Medulla oblongata (tissue), 1 donor: ENCODE data around the gene GABARAP.

Source experiments
- DNase-seq: peaks from one replicate; pipeline ENCODE4 v3.0.0-alpha.2; 2015; ENCODE audit errors: extremely low spot score

Gene GABARAP

GRCh38 chr17:7239091-7240027 is 2.9 kb downstream of the GABARAP start, which contains the start of gene PHF23:
TSS of gene PHF23 (minus strand) at chr17:7239457. CDS start at chr17:7239279, 178 bp downstream.
- DNase-seq: peak; percentile 100

GRCh38 chr17:7238420-7239090 is 3.7 kb downstream of the GABARAP start:
- DNase-seq: no peak

- peak; percentile 72 for DNase-seq
Measured at GRCh38 chr17:7237761-7238419, 4.4 kb downstream of the GABARAP start.

DNA sequence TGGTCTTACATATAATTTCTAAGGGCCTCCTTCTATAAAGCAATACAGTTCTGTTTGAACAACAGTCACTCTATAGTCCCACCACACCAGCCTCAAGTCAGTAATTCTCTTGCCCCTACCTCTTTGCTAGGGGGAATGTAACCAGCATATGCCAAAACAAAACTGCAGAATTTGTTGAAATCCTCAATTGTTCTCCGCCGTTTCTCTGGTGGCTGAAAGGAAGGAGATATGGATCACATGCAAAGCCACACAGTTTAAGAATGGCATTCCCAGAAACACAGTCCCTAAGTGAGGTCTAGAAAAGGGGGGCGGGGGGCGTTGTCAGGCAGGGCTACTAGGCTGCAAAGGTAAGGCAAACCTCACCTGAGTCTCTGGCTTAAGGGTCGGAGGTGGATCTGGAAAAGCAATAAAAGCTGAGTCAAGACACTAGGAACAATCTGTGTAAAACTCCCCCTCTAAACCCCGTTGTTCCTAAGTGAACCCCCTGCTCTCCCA is 4.9 kb downstream of the GABARAP start:
- DNase-seq: no peak

GRCh38 chr17:7236808-7237207 is 5.4 kb downstream of the GABARAP start:
- no peak for DNase-seq

DNA sequence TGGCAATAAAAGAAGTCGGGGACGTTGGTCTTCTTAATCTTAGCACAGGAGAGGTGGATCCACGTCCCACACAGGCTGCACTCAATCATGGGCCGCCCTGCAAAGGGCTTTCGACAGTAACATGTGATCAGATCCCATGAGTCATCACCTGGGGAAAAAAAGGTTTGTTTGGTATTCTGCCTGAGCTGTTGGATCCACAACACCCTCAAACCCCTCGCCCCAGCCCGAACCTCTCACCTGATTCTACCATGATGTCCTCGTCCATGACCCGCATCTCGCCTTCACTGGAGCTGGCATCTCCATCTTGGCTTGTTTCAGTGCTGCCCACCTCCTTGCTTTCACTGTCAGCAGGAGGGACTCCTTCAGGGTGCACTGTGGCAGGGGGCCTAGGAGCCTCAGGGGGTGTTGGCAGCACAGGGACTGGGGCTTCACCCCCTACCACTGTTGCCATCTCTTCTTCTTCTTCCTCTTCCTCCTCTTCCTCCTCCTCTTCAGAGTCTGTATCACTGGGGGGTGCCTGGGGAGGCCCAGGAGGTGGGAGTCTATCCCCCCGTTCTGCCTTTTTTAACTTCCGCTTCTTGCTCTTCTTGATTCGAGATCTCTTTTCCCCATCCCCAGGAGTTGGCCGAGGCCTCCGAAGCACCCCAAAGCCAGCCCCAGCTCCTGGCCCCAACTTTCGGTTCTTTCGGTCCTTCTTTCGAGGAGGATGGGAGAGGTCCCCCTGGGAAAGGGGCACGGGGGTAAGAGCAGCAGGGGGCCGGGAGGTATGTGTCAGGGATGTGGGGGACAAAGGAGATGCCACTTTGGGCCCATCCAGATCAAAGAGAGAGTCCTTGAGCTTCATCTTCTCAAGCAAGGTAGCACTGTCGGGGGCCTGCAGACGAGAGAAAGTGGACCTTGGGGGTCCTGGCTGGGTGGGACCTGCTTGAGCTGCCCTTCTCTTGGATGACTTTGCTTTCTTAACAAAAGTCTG is 6.3 kb downstream of the GABARAP start:
- no peak for DNase-seq

GRCh38 chr17:7234083-7234951 is 7.9 kb downstream of the GABARAP start, which contains the start of gene DVL2:
TSS of gene DVL2 (minus strand) at chr17:7234517. CDS start at chr17:7234262, 255 bp downstream.
- DNase-seq: peak; percentile 97

- no peak for DNase-seq
Measured at GRCh38 chr17:7233701-7234082, 8.6 kb downstream of the GABARAP start.

GRCh38 chr17:7232114-7232513 is 10.1 kb downstream of the GABARAP start:
- no peak for DNase-seq

GRCh38 chr17:7229504-7229903 is 12.7 kb downstream of the GABARAP start:
- DNase-seq: no peak

- DNase-seq: no peak
Measured at GRCh38 chr17:7228920-7229319, 13.3 kb downstream of the GABARAP start.

DNA sequence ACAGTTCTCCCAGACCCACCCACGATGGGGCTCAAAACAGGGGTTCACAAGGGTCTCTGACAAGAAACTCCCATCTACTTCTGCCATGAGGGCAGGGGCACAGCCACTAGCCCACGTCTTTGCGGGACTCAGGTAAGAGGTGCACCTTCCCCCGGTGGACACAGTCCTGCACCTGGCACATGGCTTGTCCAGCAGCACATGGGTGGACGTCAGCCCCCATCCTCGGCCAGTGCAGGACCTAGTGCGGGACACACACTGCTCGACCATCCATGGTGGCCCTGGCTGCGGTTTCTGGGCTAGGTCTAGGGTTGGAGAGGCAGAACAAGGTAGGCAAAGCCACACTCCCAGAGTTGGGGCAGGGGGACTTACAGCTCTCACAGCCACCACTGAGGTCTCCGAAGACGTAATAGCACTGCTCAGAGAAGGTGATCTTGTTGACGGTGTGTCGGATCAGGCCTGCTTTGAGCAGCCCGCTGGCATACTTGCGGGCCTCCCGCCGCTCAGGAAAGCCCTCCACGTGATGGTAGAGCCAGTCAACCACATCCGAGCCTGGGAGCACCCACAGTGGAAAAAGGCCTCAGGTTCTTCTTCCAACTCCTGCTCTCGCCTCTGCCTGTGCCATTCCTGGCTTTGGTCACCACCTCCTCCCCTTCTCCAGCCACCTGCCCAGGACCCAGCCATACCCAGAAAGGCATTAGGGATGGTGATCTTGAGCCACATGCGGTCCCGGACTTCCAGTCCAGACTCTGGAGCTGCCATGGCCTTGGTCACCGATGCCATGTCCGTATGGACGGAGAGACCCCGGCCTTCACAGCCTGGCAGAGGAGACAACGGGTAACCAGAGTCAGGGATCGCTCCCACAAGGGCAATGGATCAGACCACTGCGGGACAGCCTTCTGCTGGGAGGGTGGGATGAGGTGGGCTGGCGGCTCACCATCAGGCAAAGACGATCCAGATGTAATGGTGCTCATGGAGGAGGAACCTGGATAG is 15.2 kb downstream of the GABARAP start:
- DNase-seq: no peak

DNA sequence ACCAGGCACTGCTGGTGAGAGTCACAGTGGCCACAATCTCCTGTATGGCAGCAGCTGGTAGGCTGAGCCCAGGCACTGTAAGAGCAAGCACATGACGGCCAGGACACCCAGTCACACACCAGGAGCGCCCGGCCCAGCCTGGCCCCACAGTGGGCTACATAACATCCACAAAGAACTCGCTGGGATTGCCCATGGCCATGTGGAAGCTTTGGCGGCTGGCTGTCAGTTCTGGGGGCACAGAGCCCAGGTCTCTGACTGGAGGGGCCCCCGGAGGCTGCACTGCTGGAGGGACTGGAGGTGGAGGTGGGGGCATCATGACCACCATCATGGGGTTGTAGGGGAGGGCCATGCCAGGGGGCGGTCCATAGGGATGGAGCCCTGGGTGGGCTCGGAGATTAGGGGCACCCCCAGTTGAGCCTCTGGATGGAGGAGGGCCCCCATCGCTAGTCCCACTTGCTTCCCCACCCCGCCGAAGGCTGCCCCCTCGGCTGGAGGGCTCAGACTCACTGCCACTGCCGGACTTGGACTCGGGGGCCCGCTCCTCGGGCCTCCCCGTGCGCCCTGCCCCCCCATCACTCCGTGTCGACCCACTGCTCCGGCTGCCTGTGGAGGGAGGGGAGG is 16.4 kb downstream of the GABARAP start:
- DNase-seq: no peak

- no peak for DNase-seq
Measured at GRCh38 chr17:7224661-7225111, 17.6 kb downstream of the GABARAP start.

- DNase-seq: no peak
Measured at GRCh38 chr17:7224110-7224509, 18.1 kb downstream of the GABARAP start.

GRCh38 chr17:7223375-7223774 is 18.9 kb downstream of the GABARAP start:
- DNase-seq: no peak

DNA sequence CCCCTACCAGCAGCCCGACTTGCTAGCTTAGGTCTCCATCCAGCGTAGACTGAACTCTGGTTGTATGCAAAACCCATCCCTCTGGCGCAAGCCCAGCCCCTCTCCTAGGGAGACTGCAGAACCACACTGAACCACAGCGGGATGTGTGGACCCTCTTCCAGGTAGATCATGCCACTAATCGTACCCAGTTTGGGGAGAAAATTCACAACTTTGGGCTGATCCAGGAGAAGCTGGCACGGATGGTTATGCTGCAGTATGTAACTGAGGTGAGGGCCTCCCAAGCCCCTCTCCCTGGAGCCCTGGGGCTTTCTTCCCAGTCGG is 19.3 kb downstream of the GABARAP start:
- DNase-seq: no peak
